Activated CD8-positive, alpha-beta T cell treated with anti-CD3 and anti-CD28 coated beads, Interleukin-2, amount 10 ng/mL, durations not matched to agents 7 days and 5 days (primary cell): ENCODE data around the gene MAPT. TPM values are rescaled to one million over a fixed set of nuclear protein-coding genes. Genes with fewer than 3 reads are reported as not detected.
"Not testable (repeated sequence)": the region's sequence is repeated elsewhere in the genome, so short reads cannot be mapped to it uniquely, and the experiment has no call there.

Experiments
- ATAC-seq: fragments of 150-1000 bp; cut with Tn5 transposase; one replicate; pipeline ENCODE4 v1.10.0; 2021; ENCODE audit warnings: moderate library complexity
- CTCF ChIA-PET: fragments of 350-600 bp; sonication (Branson Sonifier 250); formaldehyde crosslinking; loops from one replicate; lab custom pipeline; 2021; ENCODE audit warnings: antibody characterized with exemption; lab: Charles Lee
- POLR2A ChIA-PET: fragments of 350-600 bp; sonication (Branson Sonifier 250); formaldehyde crosslinking; loops from one replicate; lab custom pipeline; 2021; ENCODE audit warnings: antibody characterized with exemption; lab: Charles Lee
- DNase-seq: peaks from one replicate; pipeline ENCODE4 v3.0.0-alpha.2; 2020
- H3K27ac Mint-ChIP-seq: one replicate; pipeline ENCODE4 v1.8.0; 2021; ENCODE audit warnings: mild to moderate bottlenecking, mixed read lengths
- H3K27me3 Mint-ChIP-seq: one replicate; pipeline ENCODE4 v1.8.0; 2021; ENCODE audit warnings: low read depth, mixed read lengths
- H3K36me3 Mint-ChIP-seq: one replicate; pipeline ENCODE4 v1.8.0; 2021; ENCODE audit warnings: low read depth, mixed read lengths
- H3K4me1 Mint-ChIP-seq: one replicate; pipeline ENCODE4 v1.8.0; 2021; ENCODE audit warnings: low read depth, mixed read lengths
- H3K4me3 Mint-ChIP-seq: one replicate; pipeline ENCODE4 v1.8.0; 2021; ENCODE audit warnings: mild to moderate bottlenecking, mixed read lengths
- H3K9me3 Mint-ChIP-seq: one replicate; pipeline ENCODE4 v1.8.0; 2022; ENCODE audit warnings: mixed read lengths; ENCODE audit not compliant: insufficient read depth
- total RNA-seq, 2 experiments: library from RNA; stranded (reverse); gene quantifications; one replicate each; pipeline ENCODE4 v1.2.3, GENCODE V29; 2021

MAPT gene
- total RNA-seq, 2 experiments from 2014 or later: 0.11 TPM; not detected in 1

DNA sequence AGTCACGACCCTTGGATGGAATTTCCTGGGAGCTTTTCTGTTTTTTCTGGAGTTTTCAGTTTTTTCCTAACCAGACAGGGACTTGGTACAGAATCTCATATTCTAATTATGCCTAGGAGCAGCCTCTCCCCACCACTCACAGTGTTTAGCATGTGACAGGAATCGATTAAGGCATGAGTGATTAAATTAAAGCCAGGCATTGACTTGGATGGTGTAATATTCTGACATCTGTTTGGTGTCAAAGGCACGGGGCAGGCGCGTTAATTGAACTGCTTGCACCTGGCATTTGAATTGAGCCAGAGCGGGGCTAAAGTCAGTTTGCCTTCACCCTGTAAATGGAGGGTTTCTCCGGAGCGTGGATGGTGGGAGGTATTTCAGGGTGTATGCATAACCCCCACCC lies 11.9 kb downstream of the MAPT start:
- Mint-ChIP-seq H3K27ac (no peak overlapping the region), H3K4me1 (peaks cover 19% of the 10 kb centered on the region), H3K4me3 (no peak overlapping the region), H3K27me3 (peaks cover 14% of the 10 kb centered on the region), H3K36me3 (no peaks in the 10 kb centered on the region), H3K9me3 (no peaks in the 10 kb centered on the region)
- no peak for DNase-seq
- ATAC-seq: no peak
- CTCF ChIA-PET: no interaction called here
- POLR2A ChIA-PET: no interaction called here

DNA sequence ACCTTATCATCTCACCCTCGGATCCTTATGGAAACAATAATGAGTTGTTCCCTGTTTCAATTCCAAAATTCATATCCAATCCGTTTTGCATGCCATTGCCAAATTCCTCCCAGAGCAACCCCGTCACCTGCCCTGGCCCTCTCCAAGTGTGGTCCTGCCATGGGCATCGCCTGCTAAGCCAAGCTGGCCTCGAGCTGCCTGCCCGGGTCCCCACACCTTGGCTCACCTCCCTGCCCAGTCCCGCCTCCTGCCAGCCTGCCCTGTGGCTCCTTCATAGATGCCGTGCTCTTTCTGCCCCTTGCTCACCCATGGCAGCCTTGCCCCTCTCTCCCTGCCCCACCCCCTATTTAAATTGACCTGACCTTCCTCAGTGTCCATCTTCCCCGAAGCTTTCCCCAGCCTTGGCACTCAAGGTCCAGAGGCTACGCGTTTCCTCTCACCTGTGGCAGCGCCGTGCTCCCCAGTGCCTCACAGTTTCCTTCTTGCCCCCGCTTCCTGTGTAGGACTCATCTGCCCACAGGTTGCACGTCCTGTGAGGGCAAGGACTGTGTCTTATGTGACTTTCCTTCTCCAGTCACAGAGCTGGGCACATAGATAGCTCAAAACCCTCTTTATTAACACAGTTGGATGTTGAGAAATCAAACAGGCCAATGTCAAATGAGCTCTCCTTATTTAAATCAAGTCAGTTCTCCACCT lies 12.7 kb downstream of the MAPT start:
- Mint-ChIP-seq H3K4me3 (no peak overlapping the region), H3K27me3 (peaks cover 15% of the 10 kb centered on the region), H3K4me1 (peaks cover 19% of the 10 kb centered on the region), H3K27ac (no peak overlapping the region), H3K36me3 (no peaks in the 10 kb centered on the region), H3K9me3 (no peaks in the 10 kb centered on the region)
- ATAC-seq (no peak), DNase-seq (peak; percentile 34)
- ChIA-PET CTCF (interaction anchor here (0.9 to 2.2 kb wide), 3 partner anchors 42 to 267 kb away, joined by 3 to 7 read pairs (median 3); no protein-coding TSS in a partner anchor), POLR2A (interaction anchor here (0.7 kb wide), 1 partner anchor 1142 kb away, joined by 3 read pairs; no protein-coding TSS in a partner anchor)

DNA sequence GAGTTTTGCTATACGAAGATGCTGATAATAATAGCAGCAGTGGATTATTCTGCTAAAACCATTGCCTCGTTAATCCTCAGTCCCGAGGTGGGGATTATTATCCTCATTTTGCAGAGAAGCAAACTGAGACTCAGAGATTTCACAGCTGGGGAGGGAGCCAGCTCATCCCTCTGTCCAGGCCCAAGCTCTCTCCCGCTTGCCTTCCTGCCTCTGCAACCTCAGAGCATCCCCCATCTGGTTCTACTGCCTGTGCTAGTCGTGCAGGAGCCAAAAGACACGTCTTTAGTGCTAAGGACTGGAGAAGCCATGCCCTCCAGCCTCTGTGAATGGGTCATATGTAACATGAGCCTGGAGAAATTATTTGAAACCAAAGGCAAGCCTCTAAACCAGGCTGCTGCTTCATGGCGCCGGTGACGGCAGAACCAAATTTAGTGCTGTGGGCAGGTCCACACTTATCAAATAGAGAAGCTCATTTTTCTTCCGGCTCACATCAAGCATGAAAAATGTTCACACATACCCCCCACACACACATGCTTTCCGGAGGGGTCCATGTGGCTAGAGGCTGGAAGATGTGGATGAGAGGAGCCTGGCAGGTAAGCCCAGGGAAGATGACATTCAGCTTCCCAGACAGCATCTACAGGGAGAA lies 13.5 kb downstream of the MAPT start:
- POLR2A ChIA-PET: no interaction called here
- no peaks in the 10 kb centered on the region for H3K36me3 Mint-ChIP-seq
- no peak for DNase-seq
- CTCF ChIA-PET: interaction anchor here (0.9 to 2.2 kb wide), 3 partner anchors 41 to 268 kb away, joined by 3 to 7 read pairs (median 3); no protein-coding TSS in a partner anchor
- H3K27ac Mint-ChIP-seq: no peak overlapping the region
- H3K9me3 Mint-ChIP-seq: no peaks in the 10 kb centered on the region
- ATAC-seq: no peak
- no peak overlapping the region for H3K4me3 Mint-ChIP-seq
- peaks cover 17% of the 10 kb centered on the region for H3K27me3 Mint-ChIP-seq
- H3K4me1 Mint-ChIP-seq: peaks cover 19% of the 10 kb centered on the region

DNA sequence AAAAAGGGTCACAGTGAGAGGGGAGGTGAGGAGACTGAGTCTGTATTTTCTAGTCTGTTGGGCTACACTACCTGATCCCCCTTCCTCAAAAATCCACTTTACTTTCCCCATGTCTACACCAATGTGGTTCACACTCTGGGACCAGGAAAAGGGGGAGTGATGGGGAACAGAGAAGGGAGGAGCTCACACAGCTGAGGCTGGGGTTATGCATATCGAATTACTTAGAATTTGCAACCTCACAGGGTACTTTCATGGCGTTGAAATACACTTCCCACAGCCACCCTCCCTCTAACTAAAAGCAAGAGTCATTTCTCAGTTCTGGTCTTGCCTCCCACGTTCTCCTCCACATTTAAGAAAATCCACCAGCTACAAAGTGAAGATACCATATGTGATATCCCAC lies 14.1 kb downstream of the MAPT start:
- peaks cover 19% of the 10 kb centered on the region for H3K4me1 Mint-ChIP-seq
- DNase-seq (no peak), ATAC-seq (no peak)
- peaks cover 20% of the 10 kb centered on the region for H3K27me3 Mint-ChIP-seq
- POLR2A ChIA-PET: no interaction called here
- no peaks in the 10 kb centered on the region for H3K9me3 Mint-ChIP-seq
- H3K27ac Mint-ChIP-seq: no peak overlapping the region
- no peaks in the 10 kb centered on the region for H3K36me3 Mint-ChIP-seq
- no peak overlapping the region for H3K4me3 Mint-ChIP-seq
- CTCF ChIA-PET: interaction anchor here (2.2 kb wide), 1 partner anchor 41 kb away, joined by 7 read pairs; no protein-coding TSS in a partner anchor

DNA sequence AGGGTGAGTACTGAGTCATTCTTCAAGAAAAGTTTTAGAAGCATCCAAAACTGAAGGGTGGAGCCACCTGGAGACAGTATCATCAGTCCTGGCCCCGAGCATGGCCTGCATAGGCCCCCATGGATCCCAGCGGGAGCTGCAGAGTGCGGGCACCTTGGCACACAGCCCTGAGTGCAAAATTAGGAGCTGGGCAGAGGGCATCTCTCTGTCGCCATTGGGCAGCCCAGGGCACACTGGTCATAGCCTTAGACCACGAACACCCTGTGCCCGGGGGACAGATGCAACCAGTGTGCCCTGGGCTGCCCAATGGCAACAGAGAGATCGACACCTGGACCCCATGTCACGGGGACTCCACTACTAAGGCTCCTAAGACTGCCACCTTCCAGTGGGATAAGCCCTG lies 14.6 kb downstream of the MAPT start:
- no peak overlapping the region for H3K27ac Mint-ChIP-seq
- POLR2A ChIA-PET: no interaction called here
- CTCF ChIA-PET: interaction anchor here (2.2 kb wide), 1 partner anchor 40 kb away, joined by 7 read pairs; no protein-coding TSS in a partner anchor
- no peak overlapping the region for H3K4me3 Mint-ChIP-seq
- no peaks in the 10 kb centered on the region for H3K9me3 Mint-ChIP-seq
- H3K36me3 Mint-ChIP-seq: no peaks in the 10 kb centered on the region
- no peak for DNase-seq
- H3K27me3 Mint-ChIP-seq: peaks cover 20% of the 10 kb centered on the region
- H3K4me1 Mint-ChIP-seq: peaks cover 19% of the 10 kb centered on the region
- ATAC-seq: no peak

DNA sequence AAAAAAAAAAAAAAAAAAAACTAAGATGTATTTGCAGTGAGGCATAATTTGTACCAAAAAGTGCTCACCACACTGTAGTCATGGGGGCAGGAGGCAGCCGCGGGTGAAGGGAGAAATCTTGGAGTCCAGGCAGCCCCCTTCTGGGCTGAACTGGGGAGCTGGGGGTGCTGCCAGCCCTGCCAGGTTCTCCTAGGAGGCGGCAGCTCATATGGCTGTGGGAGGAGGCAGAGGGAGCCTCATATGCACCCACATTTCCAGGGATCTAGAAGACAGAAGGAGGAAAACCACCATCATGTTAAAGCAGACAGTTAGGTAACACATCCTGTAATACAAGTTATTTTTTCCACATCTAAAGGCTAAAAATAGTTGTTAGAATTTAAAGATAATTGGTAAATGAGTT lies 16.3 kb downstream of the MAPT start:
- Mint-ChIP-seq H3K27me3 (peaks cover 19% of the 10 kb centered on the region), H3K9me3 (no peaks in the 10 kb centered on the region), H3K4me1 (peaks cover 19% of the 10 kb centered on the region), H3K4me3 (no peak overlapping the region), H3K36me3 (no peaks in the 10 kb centered on the region), H3K27ac (no peak overlapping the region)
- ChIA-PET CTCF (no interaction called here), POLR2A (no interaction called here)
- ATAC-seq (no peak), DNase-seq (no peak)

DNA sequence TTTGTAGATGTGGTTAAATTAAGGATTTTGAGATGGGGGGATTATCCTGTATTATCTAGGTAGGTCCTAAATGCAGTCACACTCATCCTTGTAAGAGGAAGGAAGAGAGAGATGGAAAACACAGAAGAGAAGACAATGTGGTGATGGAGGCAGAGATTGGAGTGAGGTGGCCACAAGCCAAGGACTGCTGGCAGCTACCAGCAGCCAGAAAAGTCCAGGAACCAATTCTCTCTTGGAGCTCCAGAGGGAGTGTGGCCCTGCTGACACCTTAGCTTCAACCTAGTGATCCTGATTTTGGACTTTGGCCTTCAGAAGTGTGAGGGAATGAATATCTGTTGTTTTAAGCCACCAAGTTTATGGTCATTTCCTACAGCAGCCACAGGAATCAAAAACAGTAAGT lies 18.0 kb downstream of the MAPT start:
- ChIA-PET POLR2A (no interaction called here), CTCF (interaction anchor here (1.5 kb wide), 1 partner anchor 37 kb away, joined by 5 read pairs; no protein-coding TSS in a partner anchor)
- no peak overlapping the region for H3K27ac Mint-ChIP-seq
- no peaks in the 10 kb centered on the region for H3K36me3 Mint-ChIP-seq
- peaks cover 14% of the 10 kb centered on the region for H3K4me1 Mint-ChIP-seq
- H3K27me3 Mint-ChIP-seq: peaks cover 16% of the 10 kb centered on the region
- no peaks in the 10 kb centered on the region for H3K9me3 Mint-ChIP-seq
- no peak for DNase-seq
- no peak for ATAC-seq
- no peak overlapping the region for H3K4me3 Mint-ChIP-seq

DNA sequence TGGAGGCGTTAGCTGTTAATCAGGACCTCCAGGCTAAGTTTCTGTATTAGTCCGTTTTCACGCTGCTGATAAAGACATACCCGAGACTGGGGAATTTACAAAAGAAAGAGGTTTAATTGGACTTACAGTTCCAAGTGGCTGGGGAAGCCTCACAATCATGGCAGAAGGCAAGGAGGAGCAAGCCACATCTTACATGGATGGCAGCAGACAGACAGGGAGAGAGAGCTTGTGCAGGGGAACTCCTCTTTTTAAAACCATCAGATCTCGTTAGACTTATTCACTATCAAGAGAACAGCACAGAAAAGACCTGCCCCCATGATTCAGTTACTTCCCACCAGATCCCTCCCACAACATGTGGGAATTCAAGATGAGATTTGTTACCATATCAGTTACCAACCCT lies 18.7 kb downstream of the MAPT start:
- CTCF ChIA-PET: interaction anchor here (1.5 kb wide), 1 partner anchor 36 kb away, joined by 5 read pairs; no protein-coding TSS in a partner anchor
- H3K27ac Mint-ChIP-seq, H3K4me3 Mint-ChIP-seq, ATAC-seq, DNase-seq, H3K4me1 Mint-ChIP-seq, H3K9me3 Mint-ChIP-seq, POLR2A ChIA-PET, H3K36me3 Mint-ChIP-seq: not testable (repeated sequence)
- peaks cover 17% of the 10 kb centered on the region for H3K27me3 Mint-ChIP-seq

DNA sequence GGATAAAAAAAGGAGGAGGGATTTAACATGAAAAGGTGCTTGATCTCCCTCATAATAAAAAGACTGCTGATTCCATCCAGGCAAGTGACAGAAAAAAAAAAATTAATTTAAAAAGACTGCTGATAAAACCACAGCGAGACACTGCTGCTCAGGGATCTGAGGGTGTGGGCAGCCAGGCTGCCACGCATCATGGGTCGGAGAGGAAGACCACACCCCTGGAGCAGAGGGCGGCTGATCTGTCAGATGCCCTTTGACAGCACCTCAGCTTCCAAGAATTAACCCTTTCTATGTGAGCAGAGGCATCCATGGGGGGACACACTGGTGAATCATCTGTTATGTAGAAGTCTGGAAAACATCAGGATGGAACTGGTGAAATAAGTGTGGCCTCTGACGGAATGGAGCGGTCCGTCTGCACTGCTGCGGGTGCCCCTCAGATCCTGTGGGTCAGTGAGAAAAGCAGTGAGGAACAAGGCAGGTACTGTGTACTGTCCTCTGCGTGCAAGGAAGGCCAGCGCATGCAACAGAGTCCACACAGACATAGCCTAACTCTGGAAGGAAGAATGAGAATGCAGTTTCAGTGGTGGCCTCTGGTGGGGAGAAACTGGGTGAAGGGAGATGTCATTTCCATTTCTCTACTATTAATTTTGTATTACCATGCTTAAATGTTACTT lies 19.8 kb downstream of the MAPT start:
- POLR2A ChIA-PET: no interaction called here

DNA sequence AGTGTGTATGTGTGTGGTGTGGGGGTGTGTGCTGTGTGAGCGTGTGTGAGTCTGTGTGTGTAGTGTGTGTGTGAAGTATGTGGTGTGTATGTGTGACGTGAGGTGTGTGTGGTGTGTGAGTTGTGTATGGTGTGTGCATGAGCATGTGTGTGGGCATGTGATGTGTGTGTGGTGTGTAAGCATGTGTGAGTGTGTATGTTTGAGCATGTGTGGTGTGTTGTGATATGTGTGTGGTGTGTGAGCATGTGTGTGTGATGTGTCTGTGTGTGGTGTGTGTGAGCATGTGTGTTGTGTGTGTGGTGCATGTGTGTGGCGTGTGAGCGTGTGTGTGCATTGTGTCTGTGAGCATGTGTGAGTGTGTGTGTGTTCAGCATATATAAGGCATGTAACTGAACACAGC lies 20.9 kb downstream of the MAPT start:
- ChIA-PET POLR2A (no interaction called here), CTCF (no interaction called here)
- ATAC-seq: no peak
- H3K36me3 Mint-ChIP-seq: no peaks in the 10 kb centered on the region
- H3K27me3 Mint-ChIP-seq: peaks cover 17% of the 10 kb centered on the region
- H3K9me3 Mint-ChIP-seq: no peaks in the 10 kb centered on the region
- no peak overlapping the region for H3K27ac Mint-ChIP-seq
- DNase-seq: no peak
- no peak overlapping the region for H3K4me3 Mint-ChIP-seq
- no peaks in the 10 kb centered on the region for H3K4me1 Mint-ChIP-seq

More for the DNA sequence above, 19.8 kb downstream of the MAPT start:
- no peak for ATAC-seq
- Mint-ChIP-seq H3K27me3 (peaks cover 17% of the 10 kb centered on the region), H3K9me3 (no peaks in the 10 kb centered on the region), H3K4me1 (no peaks in the 10 kb centered on the region), H3K4me3 (no peak overlapping the region), H3K36me3 (no peaks in the 10 kb centered on the region), H3K27ac (no peak overlapping the region)
- CTCF ChIA-PET: no interaction called here
- no peak for DNase-seq

DNA sequence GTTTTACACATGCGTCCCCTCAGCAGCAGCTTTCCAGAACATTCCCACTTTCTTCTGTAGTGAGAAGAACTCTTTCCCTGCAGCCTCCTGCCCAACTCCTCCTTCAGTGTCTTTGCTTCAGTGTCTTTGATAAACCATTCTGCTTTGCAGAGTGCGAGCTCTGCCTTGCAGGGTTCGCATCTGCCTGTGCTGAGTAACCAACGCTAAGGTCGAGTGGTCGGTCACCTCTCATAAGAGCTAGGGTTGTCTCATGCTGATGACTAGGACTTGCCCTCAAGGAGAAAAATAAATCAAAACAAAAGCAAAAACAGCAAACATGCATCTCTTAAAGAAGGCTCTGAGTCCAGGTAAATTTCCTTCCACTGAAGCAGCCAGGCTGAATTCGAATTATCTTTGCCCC lies 22.7 kb downstream of the MAPT start:
- Mint-ChIP-seq H3K36me3 (no peaks in the 10 kb centered on the region), H3K9me3 (no peaks in the 10 kb centered on the region), H3K4me3 (no peak overlapping the region), H3K27me3 (peaks cover 12% of the 10 kb centered on the region), H3K4me1 (no peaks in the 10 kb centered on the region), H3K27ac (no peak overlapping the region)
- POLR2A ChIA-PET: no interaction called here
- ATAC-seq: no peak
- CTCF ChIA-PET: no interaction called here
- DNase-seq: no peak
